OCI-LY3 (cell line): Measurements from ENCODE around the gene CYP1A2.

ENCODE experiments used
- EZH2phosphoT487 ChIP-seq: fragments of 200-600 bp; shearing (Covaris generic); IDR thresholded peaks from 2 replicates; pipeline ENCODE4 v1.6.1; 2018; ENCODE audit warnings: antibody characterized with exemption, mixed run types, low read depth
- TF ChIP-seq, protein P1 (sequence below): fragments of 200-600, 300-600 bp; sonication (generic); IDR thresholded peaks from 2 replicates; pipeline ENCODE4 v1.5.1; 2014; ENCODE audit warnings: antibody characterized with exemption, low read length, low read depth

DNA sequence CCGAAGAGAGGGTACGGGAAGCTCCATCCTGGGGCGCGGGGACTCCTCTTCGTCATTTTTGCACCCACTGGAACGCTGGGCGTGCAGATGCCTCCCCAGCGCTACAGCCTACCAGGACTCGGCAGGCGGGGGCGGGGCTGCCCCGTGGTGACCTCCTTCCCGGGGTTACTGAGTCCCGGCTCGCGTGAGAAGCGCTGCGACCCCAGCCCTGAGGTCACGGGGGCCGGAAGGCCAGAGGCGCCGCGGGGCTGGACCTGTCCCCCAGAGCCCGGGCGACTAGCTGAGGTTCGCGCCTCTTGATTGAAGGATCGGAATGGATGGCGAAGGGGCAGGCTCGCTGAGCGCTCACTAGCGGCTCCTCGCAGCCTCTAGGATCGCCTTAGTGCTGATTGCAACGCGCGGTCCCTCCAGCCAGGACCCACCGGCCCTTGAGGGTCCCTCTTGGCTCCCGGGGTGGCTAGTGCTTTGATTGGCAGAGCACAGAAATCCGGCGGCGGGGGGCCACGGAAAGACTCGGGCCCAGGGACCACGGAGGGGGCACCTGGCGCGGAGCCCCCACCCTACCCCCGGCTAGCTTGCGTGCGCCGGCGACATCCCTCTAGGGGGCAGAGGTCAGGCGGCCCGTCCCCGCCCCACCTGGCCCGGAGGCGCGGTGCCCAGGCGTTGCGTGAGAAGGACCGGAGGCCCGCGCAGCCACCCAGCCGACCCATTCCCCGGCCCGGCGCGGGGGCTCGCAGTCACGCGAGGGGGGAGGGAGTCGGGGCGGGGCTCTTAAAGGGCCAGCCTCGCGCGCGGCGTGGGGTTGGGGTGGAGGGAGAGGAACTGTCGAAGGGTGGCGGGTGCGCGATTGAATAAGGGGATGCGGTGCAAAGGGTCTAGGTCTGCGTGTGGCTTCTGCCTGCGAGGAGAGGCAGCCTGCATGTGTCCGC, 22.5 kb upstream of the CYP1A2 start:
- TF ChIP-seq, protein P1, sequence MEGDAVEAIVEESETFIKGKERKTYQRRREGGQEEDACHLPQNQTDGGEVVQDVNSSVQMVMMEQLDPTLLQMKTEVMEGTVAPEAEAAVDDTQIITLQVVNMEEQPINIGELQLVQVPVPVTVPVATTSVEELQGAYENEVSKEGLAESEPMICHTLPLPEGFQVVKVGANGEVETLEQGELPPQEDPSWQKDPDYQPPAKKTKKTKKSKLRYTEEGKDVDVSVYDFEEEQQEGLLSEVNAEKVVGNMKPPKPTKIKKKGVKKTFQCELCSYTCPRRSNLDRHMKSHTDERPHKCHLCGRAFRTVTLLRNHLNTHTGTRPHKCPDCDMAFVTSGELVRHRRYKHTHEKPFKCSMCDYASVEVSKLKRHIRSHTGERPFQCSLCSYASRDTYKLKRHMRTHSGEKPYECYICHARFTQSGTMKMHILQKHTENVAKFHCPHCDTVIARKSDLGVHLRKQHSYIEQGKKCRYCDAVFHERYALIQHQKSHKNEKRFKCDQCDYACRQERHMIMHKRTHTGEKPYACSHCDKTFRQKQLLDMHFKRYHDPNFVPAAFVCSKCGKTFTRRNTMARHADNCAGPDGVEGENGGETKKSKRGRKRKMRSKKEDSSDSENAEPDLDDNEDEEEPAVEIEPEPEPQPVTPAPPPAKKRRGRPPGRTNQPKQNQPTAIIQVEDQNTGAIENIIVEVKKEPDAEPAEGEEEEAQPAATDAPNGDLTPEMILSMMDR = no peak
- TF ChIP-seq EZH2phosphoT487 = no peak
